Measurements from ENCODE around the gene STPG1.

DNA sequence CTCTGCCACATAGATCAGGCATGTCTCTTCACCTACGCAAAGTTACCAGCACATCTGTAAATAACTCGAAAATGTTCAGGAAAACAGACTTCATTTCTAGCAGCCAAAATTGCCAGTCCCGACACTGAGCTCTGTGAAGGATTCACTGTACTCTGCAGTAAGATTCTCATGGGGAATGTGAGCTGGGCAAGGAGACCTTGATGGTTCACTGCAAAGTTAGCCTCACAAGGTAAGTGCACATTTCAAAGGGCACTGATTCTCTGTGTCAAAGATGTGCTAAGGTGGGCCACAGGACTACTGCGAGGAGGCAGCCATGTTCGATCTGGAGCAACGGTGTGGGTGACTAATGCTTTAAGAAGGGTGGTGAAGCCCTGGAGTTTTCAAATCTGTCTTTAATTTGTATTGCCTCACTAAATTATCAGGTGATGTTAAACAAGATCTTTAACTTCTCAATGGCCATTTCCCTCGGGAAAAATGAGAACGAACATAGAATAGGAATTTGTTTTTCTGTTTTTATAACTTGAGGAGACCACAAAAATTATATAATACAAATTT, 25.2 kb downstream of the STPG1 start:
- TF ChIP-seq, protein P1, sequence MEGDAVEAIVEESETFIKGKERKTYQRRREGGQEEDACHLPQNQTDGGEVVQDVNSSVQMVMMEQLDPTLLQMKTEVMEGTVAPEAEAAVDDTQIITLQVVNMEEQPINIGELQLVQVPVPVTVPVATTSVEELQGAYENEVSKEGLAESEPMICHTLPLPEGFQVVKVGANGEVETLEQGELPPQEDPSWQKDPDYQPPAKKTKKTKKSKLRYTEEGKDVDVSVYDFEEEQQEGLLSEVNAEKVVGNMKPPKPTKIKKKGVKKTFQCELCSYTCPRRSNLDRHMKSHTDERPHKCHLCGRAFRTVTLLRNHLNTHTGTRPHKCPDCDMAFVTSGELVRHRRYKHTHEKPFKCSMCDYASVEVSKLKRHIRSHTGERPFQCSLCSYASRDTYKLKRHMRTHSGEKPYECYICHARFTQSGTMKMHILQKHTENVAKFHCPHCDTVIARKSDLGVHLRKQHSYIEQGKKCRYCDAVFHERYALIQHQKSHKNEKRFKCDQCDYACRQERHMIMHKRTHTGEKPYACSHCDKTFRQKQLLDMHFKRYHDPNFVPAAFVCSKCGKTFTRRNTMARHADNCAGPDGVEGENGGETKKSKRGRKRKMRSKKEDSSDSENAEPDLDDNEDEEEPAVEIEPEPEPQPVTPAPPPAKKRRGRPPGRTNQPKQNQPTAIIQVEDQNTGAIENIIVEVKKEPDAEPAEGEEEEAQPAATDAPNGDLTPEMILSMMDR (IDR thresholded peaks at IDR 0.05; ENCODE audit: insufficient read depth, low read length, poor library complexity, severe bottlenecking), result no peak
- no peak for TF ChIP-seq EZH2phosphoT487 (conservative IDR thresholded peaks at IDR 0.05; ENCODE audit: low read length)

Data from SU-DHL-6 (cell line).